ENCODE data around the gene BAIAP3. TPM values are rescaled to one million over a fixed set of nuclear protein-coding genes. Genes with fewer than 3 reads are reported as not detected.

BAIAP3 gene
- total and polyA plus RNA-seq, 2 donors (not counting 3 experiments of a cell fraction or from before 2014, with no cell fraction given) = 0.36 to 0.66 TPM

DNA sequence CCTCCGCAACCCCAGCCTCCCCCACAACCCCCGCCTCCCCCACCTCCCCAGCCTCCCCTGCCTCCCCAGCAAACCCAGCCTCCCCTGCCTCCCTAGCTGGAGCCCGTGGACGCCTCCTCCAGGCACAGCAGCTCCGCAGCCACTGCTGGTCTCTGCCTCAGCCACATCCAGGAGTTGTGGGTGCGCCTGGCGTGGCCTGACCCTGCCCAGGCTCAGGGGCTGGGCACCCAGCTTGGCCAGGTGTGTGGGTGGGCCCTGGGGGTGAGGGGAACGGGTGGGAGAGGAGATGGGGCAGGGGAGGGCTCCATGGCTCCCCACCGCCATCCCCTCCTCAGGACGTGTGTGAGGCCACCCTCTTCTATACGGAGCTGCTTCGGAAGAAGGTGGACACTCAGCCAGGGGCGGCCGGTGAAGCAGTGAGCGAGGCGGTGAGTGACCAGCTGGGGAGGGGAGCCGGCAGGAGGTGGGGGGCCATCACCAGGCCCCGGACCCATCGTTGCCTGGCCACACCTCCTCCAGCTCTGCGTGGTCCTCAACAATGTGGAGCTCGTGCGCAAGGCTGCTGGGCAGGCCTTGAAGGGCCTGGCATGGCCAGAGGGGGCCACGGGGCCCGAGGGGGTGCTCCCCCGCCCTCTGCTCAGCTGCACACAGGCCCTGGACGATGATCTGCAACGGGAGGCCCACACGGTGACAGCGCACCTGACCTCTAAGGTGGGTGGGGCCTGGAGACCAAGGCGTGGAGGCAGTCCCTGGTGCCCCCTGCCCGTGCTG lies 12.4 kb downstream of the BAIAP3 start:
- Histone ChIP-seq H3K9me3 (replicated peaks; ENCODE audit: control insufficient read depth, insufficient read depth, low read length) (no peaks in the 10 kb centered on the region), H3K4me1 (ENCODE audit: control insufficient read depth, extremely low read depth, insufficient read depth, low read length) (peaks cover 4% of the 10 kb centered on the region), H3K4me3 (replicated peaks in 1 of 3; ENCODE audit: insufficient read depth in 1 of 3, low read depth in 1 of 3, low read length in 3 of 3) (no peak overlapping the region), H3K79me2 (ENCODE audit: control insufficient read depth, insufficient read depth, low read length) (peaks cover 7% of the 10 kb centered on the region), H3K4me2 (ENCODE audit: insufficient read depth, low read length) (no peak overlapping the region), H3K27ac (ENCODE audit: insufficient read depth, low read depth, low read length) (no peak overlapping the region), H3K27me3 (ENCODE audit: control insufficient read depth in 2 of 2, insufficient read depth in 2 of 2, low read length in 2 of 2) (no peaks in the 10 kb centered on the region), H4K20me1 (replicated peaks; ENCODE audit: control insufficient read depth, extremely low read depth, insufficient read depth, low read length) (no peaks in the 10 kb centered on the region), H3K9me1 (replicated peaks; ENCODE audit: control insufficient read depth, extremely low read depth, insufficient read depth, low read length) (no peaks in the 10 kb centered on the region), H3K36me3 (ENCODE audit: control insufficient read depth in 2 of 2, extremely low read depth in 1 of 2, insufficient read depth in 2 of 2, low read length in 2 of 2) (peaks cover 0 to 11% of the 10 kb centered on the region in 2 experiments), H3K9ac (replicated peaks; ENCODE audit: extremely low read depth, insufficient read depth, low read length) (no peak overlapping the region), H2AFZ (ENCODE audit: low read depth, low read length) (no peak overlapping the region)
- DNase-seq (ENCODE audit: low read depth, low spot score) (no peak), FAIRE-seq (no peak)
- ChIA-PET POLR2A (no interaction called here), CTCF (interaction anchor here (1.1 to 1.3 kb wide), 2 partner anchors 10 to 19 kb away, joined by 3 to 4 read pairs; no protein-coding TSS in a partner anchor)
- intact Hi-C loops (cut with micrococcal nuclease) = no loop called here
- TF ChIP-seq JUN (IDR thresholded peaks at IDR 0.05; ENCODE audit: borderline replicate concordance, insufficient read depth, insufficient read length, low read depth) = no peak
- no peak for TF ChIP-seq POLR2AphosphoS5 (IDR thresholded peaks at IDR 0.05; ENCODE audit: insufficient read depth, low read depth, low read length)
- no peak for TF ChIP-seq FOS (IDR thresholded peaks at IDR 0.05; ENCODE audit: borderline replicate concordance, insufficient read depth, low read length)
- TF ChIP-seq GATA2 (IDR thresholded peaks at IDR 0.05; ENCODE audit: insufficient read depth, insufficient read length, low read depth, low read length) = no peak
- TF ChIP-seq, protein P1, sequence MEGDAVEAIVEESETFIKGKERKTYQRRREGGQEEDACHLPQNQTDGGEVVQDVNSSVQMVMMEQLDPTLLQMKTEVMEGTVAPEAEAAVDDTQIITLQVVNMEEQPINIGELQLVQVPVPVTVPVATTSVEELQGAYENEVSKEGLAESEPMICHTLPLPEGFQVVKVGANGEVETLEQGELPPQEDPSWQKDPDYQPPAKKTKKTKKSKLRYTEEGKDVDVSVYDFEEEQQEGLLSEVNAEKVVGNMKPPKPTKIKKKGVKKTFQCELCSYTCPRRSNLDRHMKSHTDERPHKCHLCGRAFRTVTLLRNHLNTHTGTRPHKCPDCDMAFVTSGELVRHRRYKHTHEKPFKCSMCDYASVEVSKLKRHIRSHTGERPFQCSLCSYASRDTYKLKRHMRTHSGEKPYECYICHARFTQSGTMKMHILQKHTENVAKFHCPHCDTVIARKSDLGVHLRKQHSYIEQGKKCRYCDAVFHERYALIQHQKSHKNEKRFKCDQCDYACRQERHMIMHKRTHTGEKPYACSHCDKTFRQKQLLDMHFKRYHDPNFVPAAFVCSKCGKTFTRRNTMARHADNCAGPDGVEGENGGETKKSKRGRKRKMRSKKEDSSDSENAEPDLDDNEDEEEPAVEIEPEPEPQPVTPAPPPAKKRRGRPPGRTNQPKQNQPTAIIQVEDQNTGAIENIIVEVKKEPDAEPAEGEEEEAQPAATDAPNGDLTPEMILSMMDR (IDR thresholded peaks at IDR 0.05; ENCODE audit: extremely low read depth in 1 of 2, insufficient read depth in 1 of 2, low read depth in 1 of 2, low read length in 2 of 2) = no peak
- TF ChIP-seq, protein P2, sequence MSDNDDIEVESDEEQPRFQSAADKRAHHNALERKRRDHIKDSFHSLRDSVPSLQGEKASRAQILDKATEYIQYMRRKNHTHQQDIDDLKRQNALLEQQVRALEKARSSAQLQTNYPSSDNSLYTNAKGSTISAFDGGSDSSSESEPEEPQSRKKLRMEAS (IDR thresholded peaks at IDR 0.05; ENCODE audit: insufficient read depth, insufficient read length) = no peak
- TF ChIP-seq EZH2 (IDR thresholded peaks at IDR 0.05; ENCODE audit: borderline replicate concordance, low read depth, low read length, severe bottlenecking) = no peak
- TF ChIP-seq MYC (IDR thresholded peaks at IDR 0.05; ENCODE audit: low read depth, low read length) = no peak
- TF ChIP-seq POLR2A (IDR thresholded peaks at IDR 0.05; ENCODE audit: low read depth, low read length) = no peak
- dilution Hi-C loops (cut with MboI; ENCODE audit: extremely low pct_ligation_motif_present, low sequenced_read_pairs) = no loop called here
- no TSS peak for BruUV-seq (replicated peaks)
